Activated T-cell treated with anti-CD3 and anti-CD28 coated beads, Interleukin-2, amount 50 U/mL, for 4 hours (primary cell): ENCODE measurements around the gene DNASE1L1. TPM values are rescaled to one million over a fixed set of nuclear protein-coding genes. Genes with fewer than 3 reads are reported as not detected.

Experiments
- ATAC-seq, 2 donors: fragments of 200-7000 bp; cut with Tn5 transposase; one replicate each; pipeline ENCODE4 v1.10.0; 2021
- DNase-seq: peaks from one replicate; pipeline ENCODE4 v3.0.0-alpha.2; 2020
- H3K27me3 Mint-ChIP-seq: one replicate; pipeline ENCODE4 v1.8.0; 2021; ENCODE audit warnings: low read depth, mixed read lengths
- H3K36me3 Mint-ChIP-seq: one replicate; pipeline ENCODE4 v1.8.0; 2022; ENCODE audit warnings: mixed read lengths; ENCODE audit not compliant: insufficient read depth
- H3K4me1 Mint-ChIP-seq: one replicate; pipeline ENCODE4 v1.8.0; 2021; ENCODE audit warnings: low read depth, mixed read lengths
- H3K4me3 Mint-ChIP-seq: one replicate; pipeline ENCODE4 v1.8.0; 2021; ENCODE audit warnings: mild to moderate bottlenecking, moderate library complexity, mixed read lengths
- H3K9me3 Mint-ChIP-seq: one replicate; pipeline ENCODE4 v1.8.0; 2021; ENCODE audit warnings: mixed read lengths
- total RNA-seq, 3 donors: library from RNA; stranded (reverse); gene quantifications; one replicate each; pipeline ENCODE4 v1.2.1, GENCODE V29; 2021

DNASE1L1 gene
- total RNA-seq, 3 donors from 2014 or later = 4.0 to 7.3 (median 5.1) TPM

- Mint-ChIP-seq H3K9me3 (no peaks in the 10 kb centered on the region), H3K4me1 (peaks cover 24% of the 10 kb centered on the region), H3K4me3 (no peak overlapping the region), H3K36me3 (no peaks in the 10 kb centered on the region), H3K27me3 (no peaks in the 10 kb centered on the region)
- DNase-seq (no peak), ATAC-seq (no peak)
Observed at GRCh38 chrX:154441564-154441963, 32.5 kb upstream of the DNASE1L1 start.

- Mint-ChIP-seq H3K27me3 (no peaks in the 10 kb centered on the region), H3K4me3 (no peak overlapping the region), H3K9me3 (no peaks in the 10 kb centered on the region), H3K4me1 (peaks cover 31% of the 10 kb centered on the region), H3K36me3 (no peaks in the 10 kb centered on the region)
- no peak for ATAC-seq
- DNase-seq = no peak
Observed at GRCh38 chrX:154440623-154441357, 31.7 kb upstream of the DNASE1L1 start.

GRCh38 chrX:154439841-154440240 is 30.8 kb upstream of the DNASE1L1 start:
- no peak for ATAC-seq
- Mint-ChIP-seq H3K4me3 (no peak overlapping the region), H3K36me3 (no peaks in the 10 kb centered on the region), H3K9me3 (no peaks in the 10 kb centered on the region), H3K4me1 (peaks cover 31% of the 10 kb centered on the region), H3K27me3 (no peaks in the 10 kb centered on the region)
- no peak for DNase-seq

- Mint-ChIP-seq H3K4me1 (peaks cover 28% of the 10 kb centered on the region), H3K36me3 (peaks cover 1% of the 10 kb centered on the region), H3K27me3 (no peaks in the 10 kb centered on the region), H3K9me3 (no peaks in the 10 kb centered on the region), H3K4me3 (peak overlapping the region; percentile 86)
- no peak for DNase-seq
- no peak for ATAC-seq
Observed at GRCh38 chrX:154437971-154438893, 29.2 kb upstream of the DNASE1L1 start.

GRCh38 chrX:154436983-154437752 is 28.1 kb upstream of the DNASE1L1 start, which contains the start of gene GDI1:
TSS of gene GDI1 (plus strand) at chrX:154437154. CDS start at chrX:154437255, 101 bp downstream.
- Mint-ChIP-seq H3K4me1 (peaks cover 26% of the 10 kb centered on the region), H3K9me3 (no peaks in the 10 kb centered on the region), H3K4me3 (peak within 1 kb of the TSS; percentile 86), H3K27me3 (no peaks in the 10 kb centered on the region), H3K36me3 (peaks cover 2% of the 10 kb centered on the region)
- ATAC-seq (peak; percentile 54 to 60), DNase-seq (peak; percentile 48)

- peak overlapping the region; percentile 76 for H3K4me3 Mint-ChIP-seq
- no peaks in the 10 kb centered on the region for H3K27me3 Mint-ChIP-seq
- H3K36me3 Mint-ChIP-seq = peaks cover 2% of the 10 kb centered on the region
- peak; percentile 67 to 77 for ATAC-seq
- no peaks in the 10 kb centered on the region for H3K9me3 Mint-ChIP-seq
- peaks cover 22% of the 10 kb centered on the region for H3K4me1 Mint-ChIP-seq
- peak; percentile 37 for DNase-seq
Observed at GRCh38 chrX:154436374-154436982, 27.4 kb upstream of the DNASE1L1 start.

- H3K4me1 Mint-ChIP-seq = peaks cover 22% of the 10 kb centered on the region
- H3K4me3 Mint-ChIP-seq = no peak overlapping the region
- H3K27me3 Mint-ChIP-seq = no peaks in the 10 kb centered on the region
- DNase-seq (no peak), ATAC-seq (no peak)
- peaks cover 5% of the 10 kb centered on the region for H3K36me3 Mint-ChIP-seq
- H3K9me3 Mint-ChIP-seq = no peaks in the 10 kb centered on the region
Observed at GRCh38 chrX:154435171-154435733, 26.2 kb upstream of the DNASE1L1 start.

- no peaks in the 10 kb centered on the region for H3K27me3 Mint-ChIP-seq
- no peaks in the 10 kb centered on the region for H3K9me3 Mint-ChIP-seq
- peaks cover 25% of the 10 kb centered on the region for H3K4me1 Mint-ChIP-seq
- DNase-seq (no peak), ATAC-seq (no peak)
- no peak overlapping the region for H3K4me3 Mint-ChIP-seq
- peaks cover 5% of the 10 kb centered on the region for H3K36me3 Mint-ChIP-seq
Observed at GRCh38 chrX:154434394-154435168, 25.5 kb upstream of the DNASE1L1 start.

GRCh38 chrX:154433605-154434004 is 24.6 kb upstream of the DNASE1L1 start:
- peaks cover 5% of the 10 kb centered on the region for H3K36me3 Mint-ChIP-seq
- DNase-seq (no peak), ATAC-seq (no peak)
- peaks cover 27% of the 10 kb centered on the region for H3K4me1 Mint-ChIP-seq
- no peak overlapping the region for H3K4me3 Mint-ChIP-seq
- H3K9me3 Mint-ChIP-seq = no peaks in the 10 kb centered on the region
- H3K27me3 Mint-ChIP-seq = no peaks in the 10 kb centered on the region

GRCh38 chrX:154432210-154432609 is 23.2 kb upstream of the DNASE1L1 start:
- H3K27me3 Mint-ChIP-seq = no peaks in the 10 kb centered on the region
- peaks cover 5% of the 10 kb centered on the region for H3K36me3 Mint-ChIP-seq
- DNase-seq (no peak), ATAC-seq (no peak)
- H3K9me3 Mint-ChIP-seq = no peaks in the 10 kb centered on the region
- H3K4me1 Mint-ChIP-seq = peaks cover 26% of the 10 kb centered on the region
- H3K4me3 Mint-ChIP-seq = no peak overlapping the region

GRCh38 chrX:154431341-154431740 is 22.3 kb upstream of the DNASE1L1 start:
- ATAC-seq = no peak
- no peaks in the 10 kb centered on the region for H3K9me3 Mint-ChIP-seq

GRCh38 chrX:154430916-154431315 is 21.9 kb upstream of the DNASE1L1 start:
- Mint-ChIP-seq H3K36me3 (peaks cover 5% of the 10 kb centered on the region), H3K27me3 (no peaks in the 10 kb centered on the region), H3K4me1 (peaks cover 22% of the 10 kb centered on the region), H3K9me3 (no peaks in the 10 kb centered on the region), H3K4me3 (no peak overlapping the region)
- ATAC-seq = no peak
- no peak for DNase-seq

More at GRCh38 chrX:154431341-154431740, 22.3 kb upstream of the DNASE1L1 start:
- Mint-ChIP-seq H3K4me1 (peaks cover 26% of the 10 kb centered on the region), H3K36me3 (peaks cover 5% of the 10 kb centered on the region), H3K4me3 (no peak overlapping the region), H3K27me3 (no peaks in the 10 kb centered on the region)
- no peak for DNase-seq

GRCh38 chrX:154430479-154430878 is 21.4 kb upstream of the DNASE1L1 start:
- no peaks in the 10 kb centered on the region for H3K27me3 Mint-ChIP-seq
- peaks cover 5% of the 10 kb centered on the region for H3K36me3 Mint-ChIP-seq
- H3K9me3 Mint-ChIP-seq = no peaks in the 10 kb centered on the region
- H3K4me3 Mint-ChIP-seq = no peak overlapping the region
- DNase-seq (no peak), ATAC-seq (no peak)
- peaks cover 21% of the 10 kb centered on the region for H3K4me1 Mint-ChIP-seq
